A549 (cell line): Measurements from ENCODE around the gene URI1.
"Not testable (repeated sequence)": the region's sequence is repeated elsewhere in the genome, so short reads cannot be mapped to it uniquely, and the experiment has no call there.

Experiments used
- BHLHE40 ChIP-seq: IDR thresholded peaks from 2 replicates; pipeline ENCODE4 v1.6.1; 2012; ENCODE audit warnings: low read depth, low read length, inconsistent platforms
- CEBPB ChIP-seq, 2 experiments: fragments of >200 bp in 1 of 2; sonication (Bioruptor Twin) in 1 of 2; formaldehyde crosslinking in 1 of 2; IDR thresholded peaks; 2 replicates each; pipeline ENCODE4 v1.6.1; 2012 to 2016
- CTCF ChIP-seq: fragments of >200 bp; sonication (Bioruptor Twin); formaldehyde crosslinking; IDR thresholded peaks from 3 replicates; pipeline ENCODE4 v1.5.1; 2016
- TF ChIP-seq, protein P1 (sequence below): fragments of 200-600 bp; sonication (generic); IDR thresholded peaks from 2 replicates; pipeline ENCODE4 v1.6.1; 2016; ENCODE audit warnings: antibody characterized with exemption, mild to moderate bottlenecking, moderate library complexity
- TF ChIP-seq, protein P2 (sequence below): IDR thresholded peaks from 2 replicates; pipeline ENCODE4 v1.6.1; 2012

GRCh38 chr19:30041931-30042330, 99.9 kb downstream of the URI1 start:
- not testable (repeated sequence) for TF ChIP-seq CEBPB (IDR thresholded peaks at IDR 0.05); CTCF; BHLHE40
- TF ChIP-seq, protein P1, sequence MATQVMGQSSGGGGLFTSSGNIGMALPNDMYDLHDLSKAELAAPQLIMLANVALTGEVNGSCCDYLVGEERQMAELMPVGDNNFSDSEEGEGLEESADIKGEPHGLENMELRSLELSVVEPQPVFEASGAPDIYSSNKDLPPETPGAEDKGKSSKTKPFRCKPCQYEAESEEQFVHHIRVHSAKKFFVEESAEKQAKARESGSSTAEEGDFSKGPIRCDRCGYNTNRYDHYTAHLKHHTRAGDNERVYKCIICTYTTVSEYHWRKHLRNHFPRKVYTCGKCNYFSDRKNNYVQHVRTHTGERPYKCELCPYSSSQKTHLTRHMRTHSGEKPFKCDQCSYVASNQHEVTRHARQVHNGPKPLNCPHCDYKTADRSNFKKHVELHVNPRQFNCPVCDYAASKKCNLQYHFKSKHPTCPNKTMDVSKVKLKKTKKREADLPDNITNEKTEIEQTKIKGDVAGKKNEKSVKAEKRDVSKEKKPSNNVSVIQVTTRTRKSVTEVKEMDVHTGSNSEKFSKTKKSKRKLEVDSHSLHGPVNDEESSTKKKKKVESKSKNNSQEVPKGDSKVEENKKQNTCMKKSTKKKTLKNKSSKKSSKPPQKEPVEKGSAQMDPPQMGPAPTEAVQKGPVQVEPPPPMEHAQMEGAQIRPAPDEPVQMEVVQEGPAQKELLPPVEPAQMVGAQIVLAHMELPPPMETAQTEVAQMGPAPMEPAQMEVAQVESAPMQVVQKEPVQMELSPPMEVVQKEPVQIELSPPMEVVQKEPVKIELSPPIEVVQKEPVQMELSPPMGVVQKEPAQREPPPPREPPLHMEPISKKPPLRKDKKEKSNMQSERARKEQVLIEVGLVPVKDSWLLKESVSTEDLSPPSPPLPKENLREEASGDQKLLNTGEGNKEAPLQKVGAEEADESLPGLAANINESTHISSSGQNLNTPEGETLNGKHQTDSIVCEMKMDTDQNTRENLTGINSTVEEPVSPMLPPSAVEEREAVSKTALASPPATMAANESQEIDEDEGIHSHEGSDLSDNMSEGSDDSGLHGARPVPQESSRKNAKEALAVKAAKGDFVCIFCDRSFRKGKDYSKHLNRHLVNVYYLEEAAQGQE, result not testable (repeated sequence)
- TF ChIP-seq, protein P2, sequence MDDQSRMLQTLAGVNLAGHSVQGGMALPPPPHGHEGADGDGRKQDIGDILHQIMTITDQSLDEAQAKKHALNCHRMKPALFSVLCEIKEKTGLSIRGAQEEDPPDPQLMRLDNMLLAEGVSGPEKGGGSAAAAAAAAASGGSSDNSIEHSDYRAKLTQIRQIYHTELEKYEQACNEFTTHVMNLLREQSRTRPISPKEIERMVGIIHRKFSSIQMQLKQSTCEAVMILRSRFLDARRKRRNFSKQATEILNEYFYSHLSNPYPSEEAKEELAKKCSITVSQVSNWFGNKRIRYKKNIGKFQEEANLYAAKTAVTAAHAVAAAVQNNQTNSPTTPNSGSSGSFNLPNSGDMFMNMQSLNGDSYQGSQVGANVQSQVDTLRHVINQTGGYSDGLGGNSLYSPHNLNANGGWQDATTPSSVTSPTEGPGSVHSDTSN, result not testable (repeated sequence)
